Activated CD8-positive, alpha-beta memory T cell treated with anti-CD3 and anti-CD28 coated beads, Interleukin-2, amount 50 U/mL, for 1 hour (primary cell): ENCODE results near the gene ZC3H4.
A peak's percentile ranks its signal among the peaks of the same experiment; 100 is the strongest.

ENCODE experiments used
- DNase-seq: peaks from one replicate; pipeline ENCODE4 v3.0.0-alpha.2; 2020; ENCODE audit errors: extremely low read depth

The ZC3H4 gene

DNA sequence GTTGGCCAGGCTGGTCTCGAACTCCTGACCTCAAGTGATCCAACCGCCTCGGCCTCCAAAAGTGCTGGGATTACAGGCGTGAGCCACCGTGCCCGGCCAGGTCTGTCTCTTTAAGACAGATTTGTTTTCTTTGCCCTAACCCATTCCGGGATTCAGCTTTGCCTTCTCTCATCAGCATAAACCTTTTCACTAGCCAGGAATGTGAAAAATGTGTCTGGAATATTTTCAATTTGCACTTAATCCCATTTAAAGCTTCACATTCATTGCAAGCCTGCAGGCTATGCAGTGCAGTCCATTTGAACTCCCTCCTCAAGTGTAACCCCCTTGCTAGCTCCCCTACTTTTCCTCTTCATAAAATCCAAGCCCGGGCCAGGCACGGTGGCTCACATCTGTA lies 64.3 kb downstream of the ZC3H4 start:
- DNase-seq: no peak

DNA sequence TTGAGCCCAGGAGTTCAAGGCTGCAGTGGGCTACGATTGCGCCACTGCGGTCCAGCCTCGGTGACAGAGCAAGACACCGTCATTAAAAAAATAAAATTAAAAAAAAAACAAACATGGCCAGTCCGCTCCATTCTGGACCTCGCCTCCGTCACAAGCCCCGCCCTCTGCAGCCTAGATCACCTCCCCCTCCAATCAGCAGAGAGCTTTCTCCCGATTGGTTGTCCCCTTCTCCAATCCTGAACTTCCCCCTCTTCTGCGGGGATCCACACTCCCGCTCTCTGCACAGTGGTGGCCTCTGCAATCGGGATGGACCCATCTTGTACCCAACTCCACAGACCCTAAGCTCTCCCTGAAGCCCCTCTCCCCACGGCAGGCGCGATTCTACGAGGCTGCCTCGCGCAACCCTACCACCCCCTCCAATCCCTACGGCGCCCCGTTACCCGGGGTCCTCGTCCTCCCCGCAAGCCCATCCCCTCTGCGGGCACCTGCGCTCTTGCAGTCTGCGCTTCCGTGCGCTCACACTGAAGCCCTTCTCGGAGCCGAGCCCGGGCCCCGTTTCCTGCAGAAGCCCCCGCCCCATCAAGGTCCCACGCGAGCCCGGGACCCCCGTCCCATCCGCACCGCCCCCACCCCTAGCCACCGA lies 65.7 kb downstream of the ZC3H4 start:
- DNase-seq: peak; percentile 16

DNA sequence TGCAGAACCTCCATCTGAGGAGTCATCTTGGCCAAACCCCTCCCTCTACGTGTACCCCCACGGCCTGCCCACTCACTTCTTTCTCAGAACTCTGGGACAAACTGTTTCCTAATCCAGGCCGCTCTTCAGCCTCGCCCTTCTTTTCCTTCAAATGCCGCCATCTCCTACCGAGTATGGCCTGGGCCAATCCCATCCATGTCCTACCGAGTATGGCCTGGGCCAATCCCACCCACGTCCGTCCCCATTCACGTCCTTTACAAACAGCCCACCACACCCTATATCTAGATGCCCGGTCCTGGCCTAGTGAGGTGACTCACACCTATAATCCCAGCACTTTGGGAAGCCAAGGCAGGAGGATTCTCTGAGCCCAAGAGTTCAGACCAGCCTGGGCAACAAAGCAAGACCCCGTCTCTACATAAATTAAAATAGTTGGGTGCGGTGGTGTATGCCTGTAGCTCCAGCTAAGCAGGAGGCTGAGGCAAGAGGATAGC lies 66.3 kb downstream of the ZC3H4 start:
- DNase-seq: no peak

DNA sequence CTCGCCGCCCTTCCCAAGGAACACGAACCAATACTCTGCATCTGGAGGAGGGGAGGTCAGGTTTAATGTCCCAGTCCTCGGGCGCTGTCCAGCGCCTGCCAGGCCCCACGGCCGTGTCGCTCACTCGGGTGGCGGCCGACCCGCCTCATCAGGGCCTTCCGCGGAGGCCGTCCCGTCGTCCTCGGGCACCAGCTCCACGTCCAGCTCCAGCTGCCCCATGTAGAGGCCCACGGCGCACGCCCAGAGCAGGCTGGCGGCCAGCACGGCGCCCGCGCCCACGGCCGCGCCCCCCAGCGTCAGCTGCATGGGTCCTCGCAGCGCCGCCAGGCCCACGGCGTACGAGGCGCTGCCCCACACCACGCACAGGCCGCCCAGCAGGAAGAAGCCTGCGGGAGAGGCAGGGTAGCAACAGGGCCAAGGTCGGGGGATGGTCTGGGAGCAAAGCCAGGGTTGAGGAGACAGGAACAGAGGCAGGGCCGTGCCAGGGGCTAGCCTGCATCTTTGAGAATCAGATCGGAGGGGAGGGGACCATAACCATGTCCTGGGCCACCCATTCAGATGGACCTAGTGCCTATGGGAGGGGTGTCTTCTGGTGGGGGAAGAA lies 67.6 kb downstream of the ZC3H4 start:
- no peak for DNase-seq

DNA sequence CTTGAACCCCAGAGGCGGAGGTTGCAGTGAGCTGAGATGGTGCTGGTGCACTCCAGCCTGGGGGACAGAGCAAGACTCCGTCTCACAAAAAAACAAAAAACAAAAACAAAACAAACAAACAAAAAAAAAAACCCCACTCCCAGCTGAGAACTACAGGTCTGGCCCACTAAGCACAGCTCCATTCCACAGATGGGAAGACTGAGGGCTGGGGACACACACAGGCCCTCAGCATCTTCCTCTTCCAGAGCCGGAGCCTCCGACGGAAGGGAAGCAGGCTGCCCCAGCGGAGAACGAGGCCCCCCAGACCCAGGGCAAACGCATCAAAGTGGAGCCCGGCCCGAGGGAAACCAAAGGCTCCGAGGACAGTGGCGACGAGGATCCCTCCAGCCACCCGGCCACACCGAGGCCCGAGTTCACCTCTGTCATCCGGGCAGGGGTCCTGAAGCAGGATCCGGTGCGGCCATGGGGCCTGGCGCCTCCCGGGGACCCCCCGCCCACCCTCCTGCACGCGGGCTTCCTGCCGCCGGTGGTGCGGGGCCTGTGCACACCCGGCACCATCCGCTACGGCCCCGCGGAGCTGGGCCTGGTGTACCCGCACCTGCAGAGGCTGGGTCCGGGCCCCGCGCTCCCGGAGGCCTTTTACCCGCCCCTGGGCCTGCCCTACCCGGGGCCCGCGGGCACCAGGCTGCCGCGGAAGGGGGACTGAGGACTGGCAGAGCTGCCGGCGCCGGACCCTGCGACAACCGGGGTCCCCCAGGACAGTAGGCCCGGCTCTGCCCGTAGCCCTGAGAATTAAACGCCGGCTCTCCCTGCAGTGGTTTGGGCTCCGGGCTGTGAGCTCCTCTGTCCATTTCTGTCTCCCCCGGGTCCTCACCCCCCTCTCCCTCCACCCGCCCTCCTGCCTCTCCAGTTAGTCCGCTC lies 68.4 kb downstream of the ZC3H4 start:
- DNase-seq: no peak

DNA sequence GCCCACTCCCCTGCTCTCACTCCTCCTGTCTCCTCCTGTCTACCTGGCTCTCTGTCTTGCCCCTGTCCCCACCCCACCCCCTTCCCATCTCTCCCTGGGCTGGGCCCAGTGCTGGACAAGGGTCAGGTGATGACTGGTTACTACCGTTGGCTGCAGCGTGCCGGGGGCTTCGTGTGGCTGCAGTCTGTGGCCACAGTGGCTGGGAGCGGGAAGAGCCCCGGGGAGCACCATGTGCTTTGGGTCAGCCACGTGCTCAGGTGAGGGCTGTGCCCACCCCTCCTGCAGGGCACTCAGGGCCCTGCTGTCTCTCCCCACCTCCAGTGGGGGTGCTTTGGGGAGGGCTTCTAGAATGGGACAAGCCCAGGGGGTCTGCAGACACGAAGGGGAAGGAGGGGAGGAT lies 72.7 kb downstream of the ZC3H4 start:
- no peak for DNase-seq

DNA sequence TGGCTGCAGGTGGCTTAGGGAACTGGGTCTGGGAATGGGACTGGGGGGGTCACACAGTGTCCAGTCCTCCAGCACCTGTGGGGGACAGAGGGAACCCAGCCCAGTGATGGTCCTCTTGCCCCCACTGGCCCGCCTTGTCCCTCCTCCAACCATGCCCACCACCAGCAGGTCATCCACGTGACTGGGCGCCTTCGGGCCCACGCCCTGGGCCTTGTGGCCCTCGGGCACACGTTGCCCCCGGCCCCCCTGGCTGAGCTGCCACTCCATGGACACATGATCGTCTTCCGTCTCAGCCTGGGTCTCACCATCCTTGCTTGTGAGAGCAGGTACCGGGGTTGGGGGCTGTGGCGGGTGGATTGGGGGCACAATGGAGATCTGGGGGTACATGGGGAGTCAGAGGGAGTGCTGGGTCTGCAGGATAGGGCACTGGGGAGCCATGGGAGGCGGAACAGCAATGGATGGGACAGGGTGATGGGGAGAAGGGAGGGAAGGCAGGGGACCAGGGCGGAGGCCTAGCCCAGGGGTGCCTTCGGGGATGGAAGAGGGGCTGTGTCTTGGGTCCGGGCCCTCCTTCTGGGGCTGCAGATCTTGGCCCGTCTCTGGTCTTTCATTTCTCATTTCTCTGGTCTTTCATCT lies 74.2 kb downstream of the ZC3H4 start:
- no peak for DNase-seq

DNA sequence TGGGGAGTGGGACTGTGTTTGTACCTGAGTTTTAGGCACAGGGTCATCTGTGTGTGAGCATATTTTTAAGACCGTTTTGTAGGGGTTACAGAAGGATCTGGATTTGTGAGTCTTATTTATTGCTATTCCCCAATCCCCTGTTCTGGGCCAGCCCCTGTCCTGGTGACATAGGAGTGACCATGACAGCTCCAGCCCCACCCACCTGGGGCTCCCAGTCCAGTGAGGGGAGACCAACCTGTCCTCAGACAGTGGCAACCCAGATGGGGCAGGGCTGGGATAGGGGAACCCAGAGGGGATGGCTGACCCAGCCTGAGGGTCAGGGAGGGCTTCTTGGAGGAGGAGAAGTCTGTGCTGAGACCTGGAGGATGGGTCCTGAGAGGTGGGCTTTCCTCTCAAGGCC lies 75.8 kb downstream of the ZC3H4 start:
- no peak for DNase-seq

DNA sequence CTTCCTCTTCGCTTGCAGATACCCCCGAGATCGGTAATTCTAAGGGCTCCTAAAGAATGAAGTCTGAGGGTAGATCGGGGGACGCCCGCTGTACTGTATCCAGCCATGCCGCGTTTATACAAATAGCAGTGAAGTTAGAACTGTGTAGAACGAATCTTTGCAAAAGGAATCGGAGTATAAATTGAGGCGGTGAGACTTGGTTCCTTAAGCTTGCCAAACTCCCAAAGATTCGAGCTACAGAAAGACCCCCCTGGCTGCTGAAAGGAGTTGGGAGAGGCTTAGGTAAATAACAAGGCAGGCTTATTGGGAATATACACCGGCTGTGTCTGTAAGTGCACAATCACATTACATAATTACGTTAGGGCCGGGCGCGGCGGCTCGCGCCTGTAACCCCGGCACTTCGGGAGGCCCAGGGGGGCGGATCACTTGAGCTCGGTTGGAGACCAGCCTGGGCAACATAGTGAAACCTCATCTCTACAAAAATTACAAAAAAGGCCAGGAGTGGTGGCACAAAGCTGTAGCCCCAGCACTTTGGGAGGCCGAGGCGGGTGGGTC lies 77.4 kb downstream of the ZC3H4 start:
- no peak for DNase-seq

DNA sequence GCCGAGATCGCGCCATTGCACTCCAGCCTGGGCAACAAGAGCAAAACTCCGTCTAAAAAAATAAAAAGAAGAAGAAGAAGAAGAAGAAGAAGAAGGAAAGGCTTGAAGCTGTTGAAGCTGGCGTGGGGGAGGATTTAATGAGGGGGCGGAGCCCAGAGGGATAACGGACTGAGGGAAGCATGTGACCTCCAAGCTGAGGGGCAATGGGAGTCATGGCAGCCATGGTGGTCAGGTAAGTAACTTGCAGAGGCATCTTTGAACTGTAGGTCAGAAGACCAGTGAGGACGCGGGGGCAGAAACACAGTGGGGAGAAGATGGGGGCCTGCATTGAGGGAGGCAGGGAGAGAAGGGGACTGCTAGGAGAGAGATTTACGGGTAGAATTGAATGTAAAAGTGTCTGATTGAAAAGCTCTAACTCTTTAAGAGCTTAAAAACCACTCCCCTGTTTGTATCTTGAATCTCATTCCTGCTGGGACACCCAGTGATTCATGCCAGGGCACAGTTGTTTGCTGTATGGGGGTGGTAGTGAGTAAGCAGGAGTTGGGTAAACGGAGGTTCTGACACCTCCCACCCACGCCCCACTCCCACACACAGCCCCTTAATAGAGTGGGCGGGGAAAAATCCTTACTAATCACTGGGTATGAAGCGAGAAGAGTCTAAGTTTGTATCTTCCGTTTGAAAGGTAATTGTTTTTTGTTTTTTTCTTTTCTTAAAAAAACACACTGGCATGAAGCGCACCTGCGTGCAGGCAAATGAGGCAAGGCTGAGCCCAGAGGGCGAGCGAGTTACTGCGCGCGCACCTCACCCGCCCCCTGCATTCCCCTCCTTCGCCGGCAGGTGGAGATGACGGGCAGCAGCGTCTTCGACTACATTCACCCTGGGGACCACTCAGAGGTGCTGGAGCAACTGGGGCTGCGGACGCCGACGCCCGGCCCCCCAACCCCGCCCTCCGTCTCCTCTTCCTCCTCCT lies 78.2 kb downstream of the ZC3H4 start:
- DNase-seq: peak; percentile 62

DNA sequence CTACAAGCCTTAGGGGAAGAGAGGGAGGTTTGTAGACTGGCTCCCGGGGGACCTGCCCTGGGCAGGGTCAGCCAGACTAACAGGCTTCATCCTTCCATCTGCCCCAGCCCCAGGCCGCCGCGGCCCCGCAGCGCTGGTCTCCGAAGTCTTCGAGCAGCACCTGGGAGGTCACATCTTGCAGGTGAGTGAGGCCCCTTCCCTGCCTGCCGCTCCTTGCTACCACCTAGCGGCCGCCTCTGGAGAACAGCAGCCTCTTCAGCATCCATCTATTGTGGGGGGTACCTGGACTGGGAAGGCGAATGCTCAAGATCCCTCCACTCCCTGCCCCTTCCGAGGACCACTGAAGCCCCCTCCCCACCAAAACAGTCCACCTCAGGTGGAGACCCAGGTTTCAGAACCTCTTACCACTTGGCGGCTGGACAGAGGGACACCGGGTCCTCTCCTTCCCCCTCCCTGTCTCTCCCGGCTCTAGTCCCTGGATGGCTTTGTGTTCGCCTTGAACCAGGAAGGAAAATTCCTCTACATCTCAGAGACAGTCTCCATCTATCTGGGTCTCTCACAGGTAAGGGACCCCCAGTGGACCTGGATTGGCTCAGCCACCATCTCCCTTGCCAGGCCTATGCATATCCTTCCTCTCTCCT lies 81.3 kb downstream of the ZC3H4 start:
- peak; percentile 13 for DNase-seq

DNA sequence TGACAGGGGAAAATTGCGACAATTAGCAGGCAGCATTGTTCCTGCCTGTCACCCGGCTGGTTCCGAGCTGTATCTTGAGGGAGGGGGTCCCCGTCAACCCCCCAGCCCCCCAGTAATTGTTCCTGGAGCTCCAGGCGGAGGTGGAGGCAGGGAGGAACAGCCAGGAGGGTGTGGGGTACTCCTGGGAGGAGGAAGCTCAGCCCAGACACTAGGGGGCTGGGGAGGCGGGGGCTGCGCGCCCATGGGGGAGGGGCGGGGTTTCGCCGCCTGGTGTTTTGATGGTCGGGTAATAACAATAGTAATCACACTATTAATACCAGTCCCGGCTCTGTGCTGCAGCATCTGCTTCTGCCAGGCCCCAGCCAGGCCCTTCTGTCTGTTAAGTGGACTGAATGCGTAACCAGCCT lies 85.4 kb downstream of the ZC3H4 start:
- no peak for DNase-seq

DNA sequence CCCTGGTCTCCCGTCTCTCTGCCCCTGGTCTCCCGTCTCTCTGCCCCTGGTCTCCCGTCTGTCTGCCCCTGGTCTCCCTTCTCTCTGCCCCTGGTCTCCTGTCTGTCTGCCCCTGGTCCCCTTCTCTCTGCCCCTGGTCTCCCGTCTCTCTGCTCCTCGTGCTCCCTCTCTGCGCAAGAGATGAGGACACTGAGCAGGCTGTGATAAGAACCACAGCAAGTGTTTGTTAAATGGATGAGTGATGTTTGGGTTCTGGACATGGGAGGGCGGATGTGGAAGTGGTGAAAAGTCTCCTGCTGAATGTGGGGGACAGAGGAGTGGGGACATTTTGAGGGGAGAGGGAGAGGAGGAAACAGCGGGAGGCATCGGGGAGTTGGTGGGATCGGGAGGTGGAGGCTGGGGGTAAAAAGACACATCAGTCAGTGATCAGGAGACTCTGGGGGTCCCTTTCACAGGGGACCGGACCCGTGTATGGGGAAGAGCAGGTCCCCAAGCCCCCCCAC lies 85.9 kb downstream of the ZC3H4 start:
- DNase-seq: no peak

DNA sequence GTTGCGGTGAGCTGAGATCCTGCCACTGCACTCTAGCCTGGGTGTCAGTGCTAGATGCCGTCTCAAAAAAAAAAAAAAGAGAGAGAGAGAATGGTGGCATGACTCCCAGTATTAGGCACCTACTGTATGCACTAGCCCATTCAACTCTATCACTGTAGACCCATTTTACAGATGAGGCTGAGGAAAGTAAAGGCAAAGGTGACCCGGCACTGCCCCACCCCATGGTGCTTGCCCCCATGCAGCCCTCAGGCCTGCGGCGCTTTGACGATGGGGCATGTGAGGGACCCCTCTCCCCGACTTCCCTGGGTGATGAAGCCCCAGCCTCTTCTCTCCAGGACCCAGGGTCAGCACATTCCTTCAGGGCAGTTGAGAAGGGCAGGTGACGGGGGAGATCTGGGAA lies 86.7 kb downstream of the ZC3H4 start:
- DNase-seq: no peak

DNA sequence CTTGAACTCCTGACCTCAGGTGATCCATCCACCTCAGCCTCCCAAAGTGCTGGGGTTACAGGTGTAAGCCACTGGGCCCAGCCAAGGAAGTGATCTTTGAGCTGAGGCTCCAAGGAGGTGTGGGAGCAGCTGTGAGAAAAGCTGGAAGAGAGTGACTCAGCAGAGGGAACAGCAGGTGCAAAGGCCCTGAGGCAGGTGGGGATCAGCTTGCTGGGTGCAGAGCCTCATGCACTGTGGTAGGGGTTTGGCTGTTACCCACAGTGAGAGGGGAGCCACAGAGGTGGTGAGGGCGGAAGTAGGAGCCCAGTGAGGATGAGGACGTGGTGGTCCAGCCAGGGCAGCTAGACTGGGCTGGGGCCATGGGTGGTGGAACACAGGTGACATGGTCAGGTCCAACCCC lies 87.4 kb downstream of the ZC3H4 start:
- no peak for DNase-seq

DNA sequence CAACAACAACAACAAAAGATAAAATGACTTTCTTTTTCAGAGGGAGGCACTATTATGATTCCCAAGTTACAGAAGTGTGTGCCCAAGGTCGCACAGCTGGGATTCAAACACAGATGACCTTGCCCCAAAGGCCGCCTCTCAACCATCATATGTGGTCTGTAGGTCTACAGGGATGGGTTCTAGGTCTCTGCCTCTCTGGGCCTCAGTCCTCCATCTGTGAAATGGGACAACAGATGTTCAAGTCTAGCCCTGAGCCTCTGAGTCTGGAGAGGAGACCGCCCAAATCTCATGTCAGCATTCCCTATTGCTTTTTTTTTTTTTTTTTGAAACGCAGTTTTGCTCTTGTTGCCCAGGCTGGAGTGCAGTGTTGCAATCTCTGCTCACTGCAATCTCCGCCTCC lies 89.1 kb downstream of the ZC3H4 start:
- DNase-seq: no peak

DNA sequence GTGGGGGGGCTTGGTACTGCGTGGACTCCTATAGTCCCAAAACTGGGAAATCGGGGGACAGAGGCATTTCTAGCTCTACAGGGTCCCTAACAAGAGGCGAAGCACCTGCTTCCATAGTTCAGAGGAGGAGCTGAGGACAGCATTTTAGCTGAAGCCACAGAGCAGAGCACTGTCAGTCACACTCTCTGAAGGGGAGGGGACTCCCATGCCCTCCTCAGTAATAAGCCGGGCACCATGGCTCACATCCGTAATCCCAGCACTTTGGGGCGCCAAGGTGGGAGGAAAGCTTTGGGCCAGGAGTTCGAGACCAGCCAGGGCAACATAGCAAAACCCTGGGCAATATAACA lies 90.2 kb downstream of the ZC3H4 start:
- no peak for DNase-seq

DNA sequence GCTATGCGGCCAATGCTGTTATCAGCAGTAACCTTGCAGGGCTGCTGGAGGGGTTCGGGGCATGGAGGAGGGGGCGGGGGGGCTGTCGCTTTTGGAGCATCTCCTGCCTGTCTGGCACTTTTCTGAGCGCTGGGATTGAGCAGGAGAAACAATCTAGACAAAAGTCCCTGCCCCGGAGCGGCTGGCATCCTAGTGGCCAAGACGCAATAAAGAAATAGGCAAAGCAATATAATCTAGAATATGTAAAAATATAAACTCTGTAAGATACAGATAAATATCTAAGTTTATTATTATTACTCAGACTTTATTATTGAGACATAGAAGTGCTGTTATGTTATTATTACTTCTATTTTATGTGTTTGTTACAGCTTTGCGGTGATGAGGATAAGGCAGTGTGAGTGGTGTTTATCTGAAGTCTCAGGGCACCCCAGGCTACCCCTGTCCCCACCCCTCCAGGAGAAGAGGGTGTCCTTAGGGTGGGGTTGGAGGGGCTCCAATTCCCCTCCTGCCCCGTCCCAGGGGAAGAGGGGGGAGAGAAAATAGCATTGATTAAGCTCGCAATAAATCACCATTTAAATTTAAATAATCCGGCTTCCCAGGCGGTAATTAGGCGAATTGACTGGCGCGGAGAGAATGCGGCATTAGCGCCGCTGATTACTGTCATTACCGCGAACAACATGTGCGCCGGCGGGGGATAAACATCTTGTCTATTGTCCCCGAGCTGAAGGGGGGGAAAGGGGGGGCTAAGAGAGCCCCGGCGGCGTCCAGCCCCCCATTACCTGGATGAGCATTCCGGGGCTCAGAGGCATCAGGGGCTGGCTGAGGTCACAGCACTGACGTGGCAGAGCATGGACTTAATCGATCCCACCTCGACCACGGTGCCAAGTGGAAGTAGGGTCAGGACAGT lies 90.8 kb downstream of the ZC3H4 start:
- DNase-seq: no peak

DNA sequence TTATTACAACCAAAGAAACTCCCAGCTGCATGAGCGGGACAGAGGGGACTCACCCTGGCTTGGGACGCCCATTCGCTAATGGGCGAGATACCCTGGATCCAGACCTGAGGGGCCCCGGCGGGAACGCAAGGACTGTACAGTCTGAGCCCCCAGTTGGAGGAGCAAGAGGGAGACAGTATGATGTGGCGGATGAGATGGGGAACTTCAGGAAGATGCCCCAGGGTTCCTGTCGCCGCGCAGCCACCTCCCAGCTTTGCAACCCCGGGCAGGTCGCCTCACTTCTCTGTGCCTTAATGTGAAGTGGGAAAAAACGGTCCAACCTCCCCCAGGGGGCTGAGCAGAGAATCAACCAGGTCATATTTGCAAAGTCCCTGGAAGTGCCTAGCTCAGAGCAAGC lies 91.4 kb downstream of the ZC3H4 start:
- DNase-seq: no peak
